GM20431 (cell line): Measurements from ENCODE around the gene CTNNA1.
"Not testable (repeated sequence)": the region's sequence is repeated elsewhere in the genome, so short reads cannot be mapped to it uniquely, and the experiment has no call there.

Experiments used
- in situ Hi-C: fragments of 300-500 bp; cut with MseI, MboI; formaldehyde crosslinking; loops from one replicate; pipeline ENCODE4 v1.15.0; 2020; ENCODE audit warnings: low sequenced_read_pairs; ENCODE audit not compliant: unreplicated experiment

CTNNA1 gene, protein sequence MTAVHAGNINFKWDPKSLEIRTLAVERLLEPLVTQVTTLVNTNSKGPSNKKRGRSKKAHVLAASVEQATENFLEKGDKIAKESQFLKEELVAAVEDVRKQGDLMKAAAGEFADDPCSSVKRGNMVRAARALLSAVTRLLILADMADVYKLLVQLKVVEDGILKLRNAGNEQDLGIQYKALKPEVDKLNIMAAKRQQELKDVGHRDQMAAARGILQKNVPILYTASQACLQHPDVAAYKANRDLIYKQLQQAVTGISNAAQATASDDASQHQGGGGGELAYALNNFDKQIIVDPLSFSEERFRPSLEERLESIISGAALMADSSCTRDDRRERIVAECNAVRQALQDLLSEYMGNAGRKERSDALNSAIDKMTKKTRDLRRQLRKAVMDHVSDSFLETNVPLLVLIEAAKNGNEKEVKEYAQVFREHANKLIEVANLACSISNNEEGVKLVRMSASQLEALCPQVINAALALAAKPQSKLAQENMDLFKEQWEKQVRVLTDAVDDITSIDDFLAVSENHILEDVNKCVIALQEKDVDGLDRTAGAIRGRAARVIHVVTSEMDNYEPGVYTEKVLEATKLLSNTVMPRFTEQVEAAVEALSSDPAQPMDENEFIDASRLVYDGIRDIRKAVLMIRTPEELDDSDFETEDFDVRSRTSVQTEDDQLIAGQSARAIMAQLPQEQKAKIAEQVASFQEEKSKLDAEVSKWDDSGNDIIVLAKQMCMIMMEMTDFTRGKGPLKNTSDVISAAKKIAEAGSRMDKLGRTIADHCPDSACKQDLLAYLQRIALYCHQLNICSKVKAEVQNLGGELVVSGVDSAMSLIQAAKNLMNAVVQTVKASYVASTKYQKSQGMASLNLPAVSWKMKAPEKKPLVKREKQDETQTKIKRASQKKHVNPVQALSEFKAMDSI

DNA sequence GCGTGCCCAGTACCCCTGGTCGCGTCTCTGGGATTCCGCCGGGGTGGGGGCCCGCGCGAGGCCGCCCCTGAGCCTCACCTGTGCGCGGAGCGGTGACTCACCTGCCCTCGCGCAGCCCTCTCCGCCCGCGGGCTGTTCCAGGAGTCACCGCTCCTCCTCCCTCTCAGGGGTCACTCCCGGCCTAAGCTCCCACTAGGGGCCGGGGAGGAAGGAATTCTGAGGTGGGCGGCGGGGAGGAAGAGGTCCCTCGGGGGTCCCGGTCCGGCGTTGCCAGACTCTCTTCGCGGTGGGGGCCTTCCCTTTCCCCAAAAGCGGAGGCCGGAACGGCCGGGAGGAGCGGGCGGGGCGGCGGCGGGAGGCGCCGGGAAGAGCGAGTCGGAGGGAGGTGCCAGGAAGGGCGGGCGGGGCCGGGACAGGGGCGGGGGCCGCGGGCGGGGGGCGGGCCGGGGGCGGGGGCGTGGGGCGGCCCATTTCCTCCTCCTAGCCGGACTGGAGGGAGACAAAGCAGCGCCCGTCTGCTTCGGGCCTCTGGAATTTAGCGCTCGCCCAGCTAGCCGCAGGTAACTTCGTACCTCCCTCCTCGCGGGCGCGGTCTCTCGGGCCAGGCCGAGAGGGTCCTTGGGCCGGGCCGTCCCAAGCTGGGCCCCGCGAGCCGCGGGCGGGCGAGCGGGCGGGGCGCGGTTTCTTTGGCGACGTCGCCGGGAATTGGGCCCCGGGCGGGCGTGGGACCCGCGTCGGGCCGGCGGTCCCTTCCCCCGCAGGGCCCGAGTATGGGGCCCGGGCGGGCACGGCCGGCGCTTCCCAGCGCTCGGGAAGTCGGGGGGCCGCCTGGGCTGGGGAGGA, at the start of gene CTNNA1:
Gene CTNNA1, plus strand, starts transcription at position 475 of the 843 bp plus-strand sequence. CDS start 28,500 bp downstream, outside the sequence.
- in situ Hi-C loops = no loop called here

DNA sequence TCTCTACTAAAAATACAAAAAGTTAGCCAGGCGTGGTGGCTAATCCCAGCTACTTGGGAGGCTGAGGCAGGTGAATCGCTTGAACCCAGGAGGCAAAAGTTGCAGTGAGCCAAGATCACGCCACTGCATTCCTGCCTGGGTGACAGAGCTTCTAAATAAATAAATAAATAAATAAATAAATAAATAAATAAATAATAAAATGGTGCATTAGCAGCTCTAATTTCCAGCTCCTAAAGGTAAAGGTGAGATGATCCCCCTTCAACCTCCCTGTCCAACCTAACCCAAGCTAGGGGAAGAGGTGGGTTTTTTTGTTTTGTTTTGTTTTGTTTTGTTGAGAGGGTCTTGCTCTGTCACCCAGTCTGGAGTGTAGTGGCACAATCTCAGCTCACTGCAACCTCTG, 49.4 kb upstream of the CTNNA1 start:
- in situ Hi-C loops = not testable (repeated sequence)

DNA sequence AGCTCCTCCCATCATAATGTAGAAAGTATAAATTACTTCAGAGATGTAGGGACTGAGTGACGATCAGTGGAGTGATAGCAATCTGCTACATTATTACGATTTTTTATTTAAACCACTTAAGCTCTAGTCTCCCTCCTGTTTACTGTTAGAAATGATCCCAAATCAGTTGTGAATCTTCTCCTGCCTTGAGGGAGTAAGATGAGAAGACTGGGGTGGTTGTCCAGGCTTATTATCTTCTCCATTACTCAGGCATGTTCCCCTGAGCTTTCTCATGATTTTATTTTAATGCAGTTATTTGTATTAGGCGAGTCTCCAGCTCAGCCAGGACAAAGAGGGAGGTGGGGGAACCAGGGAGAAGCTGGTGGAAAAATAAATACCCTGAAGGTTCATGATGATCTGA, 48.2 kb upstream of the CTNNA1 start:
- in situ Hi-C loops = no loop called here

DNA sequence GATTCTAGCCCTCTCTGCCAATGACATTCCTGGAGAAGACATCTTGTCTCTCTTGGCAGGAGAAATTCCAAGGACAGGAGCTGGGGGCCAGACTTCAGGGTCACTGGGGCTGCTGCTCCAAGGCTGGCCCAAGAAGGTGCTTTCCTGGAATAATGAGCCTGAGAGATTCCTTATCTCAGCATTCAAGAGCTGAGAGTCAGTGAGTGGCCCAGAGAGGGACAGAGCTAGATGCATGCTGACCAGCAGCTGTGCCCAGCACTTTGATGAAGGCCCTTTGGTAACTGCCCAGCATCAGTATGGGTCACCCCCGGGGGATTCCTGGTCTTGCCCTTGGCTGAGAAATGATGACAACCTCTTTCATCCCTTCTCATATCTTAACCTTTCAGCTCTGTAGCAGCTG, 47.7 kb upstream of the CTNNA1 start:
- in situ Hi-C loops = no loop called here

DNA sequence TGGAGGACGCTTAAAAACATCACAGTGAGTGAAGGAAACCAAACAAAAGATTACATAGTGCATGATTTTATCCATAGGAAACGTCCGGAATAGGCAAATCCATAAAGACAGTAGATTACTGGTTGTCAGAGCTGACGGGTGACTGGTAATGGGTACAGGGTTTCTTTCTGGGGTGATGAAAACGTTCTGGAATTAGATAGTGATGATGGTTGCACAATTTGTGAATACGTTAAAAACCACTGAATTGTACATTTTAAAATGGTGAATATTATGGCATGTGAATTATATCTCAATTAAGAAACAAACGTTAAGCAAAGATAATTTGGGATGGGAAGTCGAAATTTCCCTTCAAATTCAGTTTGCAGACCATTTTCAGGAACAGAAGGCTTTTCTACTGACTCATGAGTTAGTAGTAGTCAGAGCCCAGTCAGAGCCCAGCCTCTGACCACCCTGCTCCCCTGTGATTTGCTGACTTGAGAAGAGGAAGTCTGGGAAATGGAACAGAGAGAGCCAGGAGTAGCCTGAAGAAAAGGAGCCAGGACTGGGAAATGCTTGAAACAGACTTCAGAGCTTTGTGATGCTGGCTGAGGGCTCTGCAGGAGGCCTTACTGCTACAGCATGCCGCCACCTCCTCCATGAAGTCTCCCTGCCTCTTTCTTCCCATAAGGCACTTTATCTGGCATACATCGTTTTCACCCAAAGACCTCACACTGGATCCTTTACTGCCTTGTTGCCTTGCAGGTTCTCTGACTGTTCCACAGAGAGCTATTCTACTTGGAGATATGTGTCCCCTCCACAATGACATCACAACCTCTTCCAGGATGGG, 46.4 kb upstream of the CTNNA1 start:
- in situ Hi-C loops = no loop called here

DNA sequence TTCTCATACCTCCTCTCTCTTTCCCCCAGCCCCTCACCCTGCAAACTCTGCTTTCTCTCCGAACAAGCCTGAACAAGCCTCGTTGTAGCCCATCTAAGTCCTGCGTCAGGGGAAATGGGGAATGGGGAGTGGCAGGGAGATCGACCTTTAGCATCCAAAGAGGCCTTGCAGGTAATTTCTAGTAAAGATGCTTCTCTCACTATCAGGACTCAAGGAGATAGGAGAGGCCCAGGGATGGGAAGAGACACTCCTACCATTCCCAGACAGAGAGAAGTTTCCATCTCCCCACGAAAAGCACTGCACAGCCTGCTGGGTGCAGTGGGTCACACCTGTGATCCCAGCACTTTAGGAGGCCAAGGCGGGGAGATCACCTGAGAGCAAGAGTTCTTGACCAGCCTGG, 44.4 kb upstream of the CTNNA1 start:
- in situ Hi-C loops = no loop called here

DNA sequence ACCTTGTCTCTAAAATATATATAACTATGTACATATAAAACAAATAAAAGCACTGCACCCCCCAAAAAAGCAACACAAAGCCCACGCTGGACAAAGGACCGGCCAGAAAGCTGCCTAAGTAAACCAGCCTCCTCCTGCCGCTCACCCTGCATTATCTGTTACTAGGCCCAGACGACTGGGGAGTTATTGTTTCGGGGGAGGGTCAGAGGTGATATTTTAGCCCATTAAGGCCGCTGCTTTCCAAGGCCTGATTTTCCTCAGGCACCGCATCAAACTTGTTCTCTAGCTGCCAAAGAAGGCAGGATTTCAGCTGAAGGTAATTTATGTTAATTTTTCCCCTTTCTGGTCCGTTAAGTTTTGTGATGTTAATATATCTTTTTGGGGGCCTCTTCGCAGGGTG, 44.0 kb upstream of the CTNNA1 start:
- in situ Hi-C loops = no loop called here

DNA sequence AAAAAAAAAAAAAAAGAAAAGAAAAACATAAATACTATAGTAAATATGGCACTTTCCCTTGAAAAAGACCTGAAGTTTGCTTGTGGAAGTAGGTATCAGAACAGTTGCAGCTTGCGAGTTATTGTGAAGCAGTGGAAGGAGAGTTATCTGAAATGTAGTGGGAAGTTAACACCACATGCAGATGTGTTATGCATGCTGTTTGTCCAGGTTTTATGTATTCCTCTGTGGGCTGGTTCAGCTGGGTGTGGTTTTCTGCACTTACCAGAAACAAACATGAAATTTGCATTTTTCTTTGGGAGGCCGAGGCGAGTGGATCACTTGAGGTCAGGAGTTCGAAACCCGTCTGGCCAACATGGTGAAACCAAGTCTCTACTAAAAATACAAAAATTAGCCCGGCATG, 42.1 kb upstream of the CTNNA1 start:
- in situ Hi-C loops = no loop called here

DNA sequence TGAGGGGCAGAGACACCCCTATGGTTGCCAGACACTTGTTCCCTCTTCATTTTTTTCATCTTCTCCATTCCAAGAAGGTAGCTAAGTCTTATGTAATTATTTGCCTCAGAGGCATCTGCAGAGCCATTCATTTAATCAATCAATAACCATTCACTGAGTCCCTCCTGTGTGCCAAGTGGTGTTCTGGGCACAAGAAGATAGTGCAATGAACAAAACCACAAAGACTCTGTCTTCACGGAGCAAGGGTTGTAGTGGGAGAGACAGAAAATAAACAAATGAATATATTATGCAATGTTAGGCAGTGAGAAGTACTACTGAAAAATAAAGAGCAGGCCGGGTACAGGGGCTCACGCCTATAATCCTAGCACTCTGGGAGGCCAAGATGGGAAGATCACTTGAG, 41.4 kb upstream of the CTNNA1 start:
- in situ Hi-C loops = no loop called here

DNA sequence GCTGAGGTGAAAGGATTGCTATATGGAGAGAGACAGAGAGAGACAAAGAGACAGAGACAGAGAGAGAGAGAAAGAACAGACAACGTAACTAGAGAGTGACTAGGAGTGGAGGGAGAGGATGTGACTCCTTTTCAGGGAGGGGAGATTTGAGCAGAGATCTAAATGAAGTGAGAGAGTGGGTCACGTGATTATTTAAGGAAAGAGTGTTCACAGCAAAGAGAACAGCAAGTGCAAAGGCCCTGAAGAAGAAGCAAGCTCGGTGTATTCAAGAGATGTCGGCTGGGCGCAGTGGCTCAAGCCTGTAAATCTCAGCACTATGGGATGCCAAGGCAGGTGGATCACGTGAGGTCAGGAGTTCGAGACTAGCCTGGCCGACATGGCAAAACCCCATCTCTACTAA, 40.9 kb upstream of the CTNNA1 start:
- in situ Hi-C loops = no loop called here

DNA sequence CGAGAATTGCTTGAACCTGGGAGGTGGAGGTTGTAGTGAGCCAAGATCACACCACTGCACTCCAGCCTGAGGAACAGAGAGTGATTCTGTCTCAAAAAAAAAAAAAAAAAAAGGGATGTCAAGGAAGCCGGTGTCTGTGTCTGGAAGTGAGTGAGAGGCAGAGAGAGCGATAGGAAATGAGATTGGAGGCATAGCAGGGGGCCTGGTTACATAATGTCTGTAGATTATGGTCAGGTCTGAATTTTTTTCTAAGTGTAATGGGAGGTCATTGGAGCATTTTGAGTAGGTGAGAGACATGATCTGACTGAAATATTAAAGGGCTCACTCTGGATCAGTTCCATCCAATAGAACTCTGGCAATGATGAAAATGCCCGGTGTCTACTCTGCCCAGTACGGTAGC, 40.4 kb upstream of the CTNNA1 start:
- in situ Hi-C loops = no loop called here

DNA sequence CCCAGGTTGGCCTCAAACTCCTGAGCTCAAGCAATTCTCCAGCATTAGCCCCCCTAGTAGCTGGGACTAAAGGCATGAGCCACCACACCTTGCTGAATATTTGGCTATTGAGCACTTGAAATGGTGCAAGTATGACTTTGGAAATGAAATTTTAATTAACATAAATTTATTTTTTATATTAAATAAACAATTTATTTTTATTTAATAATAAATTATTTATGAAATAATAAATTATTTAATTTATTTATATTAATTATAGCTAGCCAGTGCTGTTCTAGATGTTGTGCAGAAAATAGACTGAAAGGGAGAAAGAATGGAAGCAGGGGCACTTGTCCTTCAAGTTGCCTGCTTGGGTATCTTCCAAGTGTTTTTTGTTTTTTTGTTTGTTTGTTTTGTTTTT, 40.0 kb upstream of the CTNNA1 start:
- in situ Hi-C loops = no loop called here

DNA sequence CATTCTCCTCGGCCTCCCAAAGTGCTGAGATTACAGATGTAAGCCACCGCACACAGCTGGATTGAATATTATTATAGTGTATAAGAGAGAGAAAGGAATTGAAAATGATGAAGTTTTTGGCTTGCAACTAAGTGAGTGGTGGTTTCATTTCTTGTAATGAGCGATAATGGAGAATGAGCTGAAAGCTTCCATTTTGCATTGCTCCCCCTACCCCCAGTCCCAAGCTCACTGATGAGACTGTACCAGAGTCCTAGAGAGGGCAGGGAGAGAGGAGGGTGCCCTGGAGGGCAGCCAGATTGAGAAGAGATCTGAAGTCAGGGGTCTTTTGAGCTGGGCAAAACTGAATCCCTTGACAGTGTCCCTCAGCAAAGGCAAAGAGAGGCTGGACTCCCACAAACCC, 38.5 kb upstream of the CTNNA1 start:
- in situ Hi-C loops = no loop called here

DNA sequence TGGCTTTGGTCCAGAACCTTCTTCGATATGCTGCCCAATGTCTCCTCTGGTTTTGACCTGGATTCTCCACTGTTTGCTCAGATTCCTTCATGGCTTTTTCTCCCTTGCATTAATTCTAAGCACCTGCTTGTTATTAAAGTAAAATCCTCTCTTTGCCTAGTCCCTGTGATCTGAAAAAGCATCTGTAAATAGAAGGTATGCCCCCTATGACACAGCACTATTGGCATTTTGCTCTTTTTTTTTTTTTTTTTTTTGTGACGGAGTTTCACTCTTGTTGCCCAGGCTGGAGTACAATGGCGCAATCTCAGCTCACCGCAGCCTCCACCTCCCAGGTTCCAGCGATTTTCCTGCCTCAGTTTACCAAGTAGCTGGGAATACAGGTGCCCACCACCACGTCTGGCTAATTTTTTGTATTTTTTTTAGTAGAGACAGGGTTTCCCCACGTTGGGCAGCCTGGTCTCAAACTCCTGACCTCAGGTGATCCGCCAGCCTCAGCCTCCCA, 37.2 kb upstream of the CTNNA1 start:
- in situ Hi-C loops = not testable (repeated sequence)

DNA sequence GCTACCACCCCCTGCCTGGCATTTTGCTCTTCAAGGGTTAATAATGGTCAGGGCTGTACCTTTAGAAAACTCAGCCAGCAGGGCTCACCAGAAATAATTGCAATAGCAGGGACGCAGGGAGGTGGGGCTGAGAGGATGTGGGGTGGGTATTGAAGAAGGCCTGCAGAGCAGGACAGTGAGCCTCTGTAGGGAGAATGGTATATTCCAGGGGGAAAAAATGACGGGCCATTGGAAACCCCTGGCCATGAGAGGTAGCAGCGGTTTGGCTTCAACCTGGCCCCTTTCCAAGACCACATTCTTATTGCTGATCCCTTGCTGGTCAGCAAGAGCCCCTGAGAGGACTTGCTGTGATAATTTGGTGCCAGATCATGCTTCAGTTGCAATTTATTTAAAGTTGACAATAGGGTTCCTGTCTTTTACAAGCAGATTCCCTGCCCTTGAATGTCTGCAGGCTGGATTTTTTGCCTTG, 36.7 kb upstream of the CTNNA1 start:
- in situ Hi-C loops = no loop called here

DNA sequence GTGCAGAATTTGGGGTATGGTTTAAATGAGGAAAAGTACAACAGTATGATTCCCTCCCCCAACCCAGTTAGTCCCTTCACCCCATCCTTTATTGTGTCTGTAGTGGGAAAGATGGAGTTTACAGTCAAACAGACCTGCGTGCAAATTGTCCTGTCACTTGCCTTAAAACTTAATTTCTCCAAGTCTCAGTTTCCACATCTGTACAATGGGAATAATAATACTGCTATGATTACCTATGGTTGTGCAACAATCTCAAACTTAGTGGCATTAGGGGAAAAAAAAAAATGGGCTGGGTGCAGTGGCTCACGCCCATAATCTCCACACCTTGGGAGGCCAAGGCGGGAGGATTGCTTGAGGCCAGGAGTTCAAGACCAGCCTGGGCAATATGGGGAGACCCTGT, 35.8 kb upstream of the CTNNA1 start:
- in situ Hi-C loops = no loop called here

DNA sequence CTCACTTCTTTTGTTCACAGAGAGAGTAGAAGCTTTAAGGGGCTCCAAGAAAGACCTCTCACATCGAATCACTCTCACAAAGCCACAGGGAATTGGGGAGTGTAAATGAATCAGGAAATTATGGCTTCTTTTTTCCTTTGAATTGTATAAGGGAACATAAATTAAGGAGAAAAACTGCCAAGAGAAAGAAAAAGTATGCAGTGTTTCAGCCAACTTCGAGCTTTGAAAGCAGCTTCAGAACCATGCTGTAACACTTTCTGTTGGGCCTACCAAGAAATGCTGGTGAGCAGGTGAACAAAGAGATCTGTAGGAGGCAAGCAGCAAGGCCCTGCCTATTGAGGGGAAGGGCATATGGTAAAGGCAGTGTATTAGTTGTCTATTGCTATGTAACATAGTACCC, 33.4 kb upstream of the CTNNA1 start:
- in situ Hi-C loops = no loop called here

DNA sequence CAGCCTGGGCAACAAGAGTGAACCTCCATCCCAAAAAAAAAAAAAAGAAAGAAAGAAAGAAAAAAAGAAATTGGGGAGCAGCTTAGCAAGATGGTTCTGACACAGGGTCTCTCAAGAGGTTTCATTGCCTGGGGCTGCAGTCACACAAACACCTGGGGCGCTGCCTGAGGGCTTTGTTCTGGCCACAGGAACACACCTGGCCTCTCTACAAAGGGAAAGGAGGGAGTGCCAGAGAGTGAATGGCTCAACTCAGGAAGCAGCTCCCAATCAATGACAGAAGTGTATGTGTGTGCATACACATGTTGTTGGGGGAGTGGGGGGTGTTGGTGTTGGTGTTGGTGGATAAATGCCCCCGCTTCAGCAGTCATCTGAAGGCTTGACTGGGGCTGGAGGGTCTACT, 32.4 kb upstream of the CTNNA1 start:
- in situ Hi-C loops = no loop called here

DNA sequence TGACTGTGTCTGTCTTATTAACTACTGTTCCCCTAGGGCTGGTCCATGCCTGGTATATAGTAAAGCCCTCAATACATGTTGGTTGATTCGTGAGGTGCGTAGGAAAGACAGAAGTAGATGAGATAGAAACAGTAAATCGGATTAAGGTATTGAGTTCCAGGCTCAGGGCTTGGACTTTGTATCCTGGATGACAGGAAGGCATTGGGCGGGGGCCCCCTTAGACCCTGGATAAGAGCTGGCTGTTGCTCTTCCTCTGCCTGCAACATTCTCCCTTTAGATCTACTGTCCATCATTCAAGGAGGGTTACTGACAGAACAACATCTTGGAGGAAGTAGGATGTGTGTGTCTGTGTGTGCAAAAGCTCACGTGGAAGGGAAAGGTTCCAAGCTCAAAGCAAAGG, 31.2 kb upstream of the CTNNA1 start:
- in situ Hi-C loops = no loop called here
